Measurements from ENCODE around the gene CELSR1.
"Not testable (repeated sequence)": the region's sequence is repeated elsewhere in the genome, so short reads cannot be mapped to it uniquely, and the experiment has no call there.

GRCh38 chr22:46501265-46501664 is 36.2 kb downstream of the CELSR1 start:
- not testable (repeated sequence) for TF ChIP-seq CTCF (conservative IDR thresholded peaks at IDR 0.05 in 1 of 2, IDR thresholded peaks at IDR 0.05 in 1 of 2; ENCODE audit: low read depth in 1 of 2, low read length in 2 of 2); EZH2 (IDR thresholded peaks at IDR 0.05; ENCODE audit: low read length, missing control alignments)
